GM18868 (cell line): ENCODE measurements around the gene SPRR2F.

Experiments
- ATAC-seq: cut with Tn5 transposase; IDR thresholded peaks from one replicate; pipeline ENCODE4 v1.9.1; 2021; ENCODE audit warnings: mild to moderate bottlenecking, moderate library complexity; ENCODE audit not compliant: unreplicated experiment

Gene SPRR2F

DNA sequence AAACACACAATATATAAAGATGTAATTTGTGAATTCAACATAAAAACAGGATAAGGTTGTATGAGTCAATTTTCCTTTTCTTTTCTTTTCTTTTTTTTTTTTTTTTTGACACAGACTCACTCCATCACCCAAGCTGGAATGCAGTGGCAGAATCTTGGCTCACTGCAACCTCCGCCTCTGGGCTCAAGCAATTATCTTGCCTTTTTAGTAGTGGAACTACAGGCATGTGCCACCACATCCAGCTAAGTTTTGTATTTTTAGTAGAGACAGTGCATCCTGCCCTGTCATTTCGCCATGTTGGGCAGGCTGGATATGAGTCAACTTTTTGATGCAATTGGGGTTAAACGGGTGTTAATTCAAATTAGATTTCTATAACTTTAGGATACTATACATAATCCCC, 31.6 kb downstream of the SPRR2F start:
- no peak for ATAC-seq

DNA sequence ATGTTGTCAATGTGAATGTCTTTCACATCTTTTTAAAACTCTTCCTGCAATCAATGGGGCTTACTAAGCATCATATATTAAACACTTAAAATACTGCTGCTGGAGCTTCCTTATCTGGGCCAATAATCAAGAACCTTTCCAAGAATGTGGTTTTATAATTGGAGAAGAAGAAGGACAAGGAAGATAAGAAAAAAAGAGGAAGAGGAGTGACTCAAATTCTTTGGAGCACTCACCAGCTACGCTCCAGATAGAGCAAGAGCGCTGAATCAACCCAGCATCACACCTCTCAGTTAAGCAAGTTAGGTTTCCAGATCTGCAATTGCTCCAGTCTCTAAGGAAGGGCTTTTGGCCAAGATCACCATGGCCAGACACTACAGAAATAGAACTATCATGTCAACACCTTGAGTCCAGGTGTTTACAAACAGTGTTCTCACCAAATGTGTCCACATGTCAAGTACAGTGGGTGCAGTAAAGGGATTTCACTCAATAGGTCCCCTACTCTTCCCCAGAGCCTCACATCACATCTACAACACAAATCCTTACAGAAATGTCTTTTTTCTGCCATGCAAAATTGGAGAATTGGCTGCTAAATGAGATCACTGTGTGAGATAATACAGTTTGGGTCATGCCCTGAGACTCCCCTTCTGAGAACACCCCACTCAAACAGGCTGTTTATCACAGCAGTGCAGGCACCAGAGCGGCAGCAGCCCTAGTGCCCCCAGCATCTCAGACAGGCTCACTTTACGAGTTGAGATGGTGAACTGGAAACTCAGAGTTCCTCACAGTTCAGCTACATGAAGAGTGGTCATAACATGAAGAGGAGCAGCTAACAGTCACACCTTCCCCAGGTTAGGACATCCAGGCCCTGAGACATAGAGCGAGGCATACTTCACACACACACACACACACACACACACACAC, 40.2 kb downstream of the SPRR2F start:
- no peak for ATAC-seq

DNA sequence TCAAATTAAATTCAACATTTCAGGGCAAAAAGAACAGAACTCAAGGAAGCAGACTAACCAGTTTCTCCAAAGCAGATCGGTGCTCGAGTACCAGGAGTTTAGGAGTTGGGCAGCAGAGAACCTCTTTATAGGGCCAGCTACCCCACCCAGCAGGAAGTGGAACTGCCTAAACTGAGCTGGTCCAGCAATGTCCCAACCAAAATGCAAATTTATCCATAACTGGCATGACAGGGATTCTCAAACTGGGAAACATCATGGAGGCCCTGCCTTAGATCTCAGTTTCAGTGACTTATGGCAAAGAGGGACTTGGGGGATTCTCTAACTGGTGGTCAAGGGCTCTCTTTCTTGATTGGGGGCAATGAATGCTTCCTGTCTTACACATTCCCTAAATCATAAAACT, 41.8 kb downstream of the SPRR2F start, which contains the start of gene SPRR2B:
Gene SPRR2B (minus strand): TSS at position 101 of the 400 bp plus-strand sequence. CDS start 772 bp downstream, outside the sequence.
- no peak for ATAC-seq

DNA sequence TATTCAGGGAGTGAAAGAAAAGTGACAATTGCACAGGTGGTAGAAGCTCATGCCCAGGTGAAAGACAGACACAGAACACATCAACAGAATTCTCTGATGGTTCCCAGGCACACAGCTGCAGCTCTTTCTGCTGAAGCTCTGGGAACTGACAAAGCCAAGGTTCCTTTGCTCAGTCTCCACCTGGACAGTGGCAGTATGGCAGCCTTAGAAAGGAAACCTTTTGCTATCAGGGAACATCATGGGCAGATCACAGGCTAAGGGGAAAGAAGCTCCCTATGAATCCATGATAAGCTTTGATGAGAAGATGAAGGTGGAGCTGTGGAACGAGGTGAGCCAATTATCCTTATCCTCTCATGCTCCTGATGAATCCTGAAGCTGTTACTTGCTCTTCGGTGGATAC, 43.1 kb downstream of the SPRR2F start:
- ATAC-seq, result no peak
